ENCODE measurements around the gene BUD31. TPM values are rescaled to one million over a fixed set of nuclear protein-coding genes. Genes with fewer than 3 reads are reported as not detected.
"Not testable (repeated sequence)": the region's sequence is repeated elsewhere in the genome, so short reads cannot be mapped to it uniquely, and the experiment has no call there.

The BUD31 gene
- total RNA-seq, 1 experiment from 2014 or later: 74.9 TPM

- H3K27me3 ChIP-seq (ENCODE audit: control insufficient read depth, insufficient read depth, low read length): no peaks in the 10 kb centered on the region
- DNase-seq: no peak
- peaks cover 51% of the 10 kb centered on the region for H3K36me3 ChIP-seq (replicated peaks; ENCODE audit: control insufficient read depth, insufficient read depth, low read length)
- H3K4me3 ChIP-seq (ENCODE audit: insufficient read depth, low read depth, low read length): no peak overlapping the region
Observed at GRCh38 chr7:99402854-99403253, 5.9 kb upstream of the BUD31 start.

GRCh38 chr7:99403764-99404163, 5.0 kb upstream of the BUD31 start:
- Histone ChIP-seq H3K36me3 (replicated peaks; ENCODE audit: control insufficient read depth, insufficient read depth, low read length) (peaks cover 46% of the 10 kb centered on the region), H3K4me3 (ENCODE audit: insufficient read depth, low read depth, low read length) (no peak overlapping the region), H3K27me3 (ENCODE audit: control insufficient read depth, insufficient read depth, low read length) (no peaks in the 10 kb centered on the region)
- no peak for DNase-seq

- DNase-seq: no peak
- H3K36me3 ChIP-seq (replicated peaks; ENCODE audit: control insufficient read depth, insufficient read depth, low read length): peaks cover 41% of the 10 kb centered on the region
Observed at GRCh38 chr7:99404235-99404976, 4.4 kb upstream of the BUD31 start.

GRCh38 chr7:99404977-99405320, 3.8 kb upstream of the BUD31 start:
- H3K27me3 ChIP-seq (ENCODE audit: control insufficient read depth, insufficient read depth, low read length): no peaks in the 10 kb centered on the region
- no peak for DNase-seq
- H3K36me3 ChIP-seq (replicated peaks; ENCODE audit: control insufficient read depth, insufficient read depth, low read length): peaks cover 35% of the 10 kb centered on the region
- H3K4me3 ChIP-seq (ENCODE audit: insufficient read depth, low read depth, low read length): no peak overlapping the region

More at GRCh38 chr7:99404235-99404976, 4.4 kb upstream of the BUD31 start:
- Histone ChIP-seq H3K27me3 (ENCODE audit: control insufficient read depth, insufficient read depth, low read length) (no peaks in the 10 kb centered on the region), H3K4me3 (ENCODE audit: insufficient read depth, low read depth, low read length) (no peak overlapping the region)

GRCh38 chr7:99406557-99406956, 2.2 kb upstream of the BUD31 start:
- H3K36me3 ChIP-seq (replicated peaks; ENCODE audit: control insufficient read depth, insufficient read depth, low read length): peaks cover 30% of the 10 kb centered on the region
- no peak for DNase-seq
- H3K4me3 ChIP-seq (ENCODE audit: insufficient read depth, low read depth, low read length): no peak overlapping the region
- no peaks in the 10 kb centered on the region for H3K27me3 ChIP-seq (ENCODE audit: control insufficient read depth, insufficient read depth, low read length)

GRCh38 chr7:99407872-99408378, 844 bp upstream of the BUD31 start:
- Histone ChIP-seq H3K27me3 (ENCODE audit: control insufficient read depth, insufficient read depth, low read length) (no peaks in the 10 kb centered on the region), H3K36me3 (replicated peaks; ENCODE audit: control insufficient read depth, insufficient read depth, low read length) (peaks cover 28% of the 10 kb centered on the region), H3K4me3 (ENCODE audit: insufficient read depth, low read depth, low read length) (peak overlapping the region; percentile 99)
- DNase-seq: peak; percentile 70

GRCh38 chr7:99409192-99409572, 413 bp downstream of the BUD31 start:
- Histone ChIP-seq H3K27me3 (ENCODE audit: control insufficient read depth, insufficient read depth, low read length) (no peaks in the 10 kb centered on the region), H3K36me3 (replicated peaks; ENCODE audit: control insufficient read depth, insufficient read depth, low read length) (peaks cover 23% of the 10 kb centered on the region), H3K4me3 (ENCODE audit: insufficient read depth, low read depth, low read length) (peak overlapping the region; percentile 99)
- no peak for DNase-seq

- Histone ChIP-seq H3K27me3 (ENCODE audit: control insufficient read depth, insufficient read depth, low read length) (no peaks in the 10 kb centered on the region), H3K4me3 (ENCODE audit: insufficient read depth, low read depth, low read length) (peak overlapping the region; percentile 99), H3K36me3 (replicated peaks; ENCODE audit: control insufficient read depth, insufficient read depth, low read length) (peaks cover 18% of the 10 kb centered on the region)
- no peak for DNase-seq
Observed at GRCh38 chr7:99409806-99410205, 1.0 kb downstream of the BUD31 start.

GRCh38 chr7:99410635-99411034, 1.9 kb downstream of the BUD31 start:
- DNase-seq: no peak
- Histone ChIP-seq H3K27me3 (ENCODE audit: control insufficient read depth, insufficient read depth, low read length) (no peaks in the 10 kb centered on the region), H3K36me3 (replicated peaks; ENCODE audit: control insufficient read depth, insufficient read depth, low read length) (peaks cover 17% of the 10 kb centered on the region), H3K4me3 (ENCODE audit: insufficient read depth, low read depth, low read length) (no peak overlapping the region)

- peaks cover 47% of the 10 kb centered on the region for H3K36me3 ChIP-seq (replicated peaks; ENCODE audit: control insufficient read depth, insufficient read depth, low read length)
- not testable (repeated sequence) for DNase-seq; H3K27me3 ChIP-seq (ENCODE audit: control insufficient read depth, insufficient read depth, low read length)
Observed at GRCh38 chr7:99415513-99416127, 6.9 kb downstream of the BUD31 start.

GRCh38 chr7:99418260-99418659, 9.5 kb downstream of the BUD31 start:
- DNase-seq: no peak
- no peak overlapping the region for H3K4me3 ChIP-seq (ENCODE audit: insufficient read depth, low read depth, low read length)
- no peaks in the 10 kb centered on the region for H3K27me3 ChIP-seq (ENCODE audit: control insufficient read depth, insufficient read depth, low read length)
- peaks cover 41% of the 10 kb centered on the region for H3K36me3 ChIP-seq (replicated peaks; ENCODE audit: control insufficient read depth, insufficient read depth, low read length)

More at GRCh38 chr7:99415513-99416127, 6.9 kb downstream of the BUD31 start:
- H3K4me3 ChIP-seq (ENCODE audit: insufficient read depth, low read depth, low read length): not testable (repeated sequence)

GRCh38 chr7:99419323-99420021, 10.7 kb downstream of the BUD31 start:
- Histone ChIP-seq H3K36me3 (replicated peaks; ENCODE audit: control insufficient read depth, insufficient read depth, low read length) (peaks cover 50% of the 10 kb centered on the region), H3K4me3 (ENCODE audit: insufficient read depth, low read depth, low read length) (no peak overlapping the region), H3K27me3 (ENCODE audit: control insufficient read depth, insufficient read depth, low read length) (no peaks in the 10 kb centered on the region)
- peak; percentile 66 for DNase-seq

- peaks cover 56% of the 10 kb centered on the region for H3K36me3 ChIP-seq (replicated peaks; ENCODE audit: control insufficient read depth, insufficient read depth, low read length)
- H3K4me3 ChIP-seq (ENCODE audit: insufficient read depth, low read depth, low read length): no peak overlapping the region
- no peaks in the 10 kb centered on the region for H3K27me3 ChIP-seq (ENCODE audit: control insufficient read depth, insufficient read depth, low read length)
- peak; percentile 37 for DNase-seq
Observed at GRCh38 chr7:99420213-99420612, 11.4 kb downstream of the BUD31 start.

- H3K27me3 ChIP-seq (ENCODE audit: control insufficient read depth, insufficient read depth, low read length): no peaks in the 10 kb centered on the region
- DNase-seq: no peak
- H3K36me3 ChIP-seq (replicated peaks; ENCODE audit: control insufficient read depth, insufficient read depth, low read length): peaks cover 60% of the 10 kb centered on the region
- no peak overlapping the region for H3K4me3 ChIP-seq (ENCODE audit: insufficient read depth, low read depth, low read length)
Observed at GRCh38 chr7:99420986-99421385, 12.2 kb downstream of the BUD31 start.

- peak; percentile 39 for DNase-seq
- H3K36me3 ChIP-seq (replicated peaks; ENCODE audit: control insufficient read depth, insufficient read depth, low read length): peaks cover 54% of the 10 kb centered on the region
- no peak overlapping the region for H3K4me3 ChIP-seq (ENCODE audit: insufficient read depth, low read depth, low read length)
- H3K27me3 ChIP-seq (ENCODE audit: control insufficient read depth, insufficient read depth, low read length): no peaks in the 10 kb centered on the region
Observed at GRCh38 chr7:99422186-99422585, 13.4 kb downstream of the BUD31 start.
